Myocyte (in vitro differentiated cells): ENCODE data around the gene ERBB4. TPM values are rescaled to one million over a fixed set of nuclear protein-coding genes. Genes with fewer than 3 reads are reported as not detected.
"Not testable (repeated sequence)": the region's sequence is repeated elsewhere in the genome, so short reads cannot be mapped to it uniquely, and the experiment has no call there.

Experiments used
- DNase-seq: peaks from one replicate; pipeline ENCODE4 v3.0.0-alpha.2; 2012; ENCODE audit warnings: low read depth
- total RNA-seq: library from RNA; depleted of rRNA; stranded (reverse); fragments of >200 nt; gene quantifications from 2 replicates; pipeline ENCODE4 v1.2.3, GENCODE V29; 2014

The ERBB4 gene
- total RNA-seq, 1 donor from 2014 or later, result 0.16 TPM

DNA sequence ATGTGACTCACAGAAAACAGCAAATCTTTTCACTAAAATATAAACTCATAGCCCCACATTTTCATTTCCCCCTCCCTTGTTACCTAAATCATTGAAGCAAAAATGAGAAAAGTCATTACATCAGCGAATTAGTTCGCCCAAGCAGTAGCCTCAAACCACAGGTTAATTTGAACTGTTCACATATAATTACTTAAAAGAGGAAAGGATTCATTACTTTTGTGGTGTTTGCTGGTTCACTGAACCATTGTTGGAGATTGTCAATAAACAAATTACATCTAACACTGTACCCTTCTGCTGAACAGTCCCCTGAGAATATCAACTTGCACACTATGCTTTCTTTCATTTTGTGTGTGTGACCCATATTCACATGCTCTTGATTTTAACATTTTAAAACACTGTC lies 238.7 kb downstream of the ERBB4 start:
- no peak for DNase-seq

DNA sequence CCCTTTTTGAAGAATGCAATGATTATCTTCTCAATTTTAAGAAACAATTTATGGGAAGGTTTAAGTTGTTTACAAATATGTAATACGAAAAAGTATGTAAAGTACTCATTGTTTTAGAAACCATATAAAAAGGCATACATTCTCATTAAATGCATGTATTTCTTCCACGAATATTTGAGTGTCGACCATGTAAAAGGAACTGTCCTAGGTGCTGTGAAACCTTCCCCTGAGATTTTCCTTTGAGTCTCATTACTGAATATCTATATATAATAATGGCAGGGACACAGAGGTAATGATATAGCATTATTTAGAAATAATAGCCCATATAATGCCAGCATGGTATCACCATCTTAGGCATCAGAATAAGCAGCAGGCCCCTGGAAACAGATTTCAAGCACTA lies 239.3 kb downstream of the ERBB4 start:
- DNase-seq, result no peak

DNA sequence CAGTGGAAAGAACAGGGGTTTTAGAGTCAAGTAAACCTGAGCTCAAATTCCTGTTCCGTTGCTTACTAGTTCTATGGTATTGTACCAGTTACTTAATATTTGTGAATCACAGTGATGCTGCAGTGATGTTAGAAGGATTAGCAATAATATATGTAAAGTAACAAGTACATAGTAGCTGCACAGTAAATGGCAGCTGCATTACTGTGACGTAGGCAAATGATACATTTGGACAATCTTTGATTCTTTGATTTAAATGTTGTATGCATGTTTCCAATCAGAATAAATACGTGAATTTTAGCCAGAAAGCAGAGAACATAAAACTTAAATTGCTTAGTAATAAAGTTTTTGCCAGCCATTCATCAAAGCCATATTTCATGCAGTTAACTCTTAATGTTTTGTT lies 243.0 kb downstream of the ERBB4 start:
- no peak for DNase-seq

DNA sequence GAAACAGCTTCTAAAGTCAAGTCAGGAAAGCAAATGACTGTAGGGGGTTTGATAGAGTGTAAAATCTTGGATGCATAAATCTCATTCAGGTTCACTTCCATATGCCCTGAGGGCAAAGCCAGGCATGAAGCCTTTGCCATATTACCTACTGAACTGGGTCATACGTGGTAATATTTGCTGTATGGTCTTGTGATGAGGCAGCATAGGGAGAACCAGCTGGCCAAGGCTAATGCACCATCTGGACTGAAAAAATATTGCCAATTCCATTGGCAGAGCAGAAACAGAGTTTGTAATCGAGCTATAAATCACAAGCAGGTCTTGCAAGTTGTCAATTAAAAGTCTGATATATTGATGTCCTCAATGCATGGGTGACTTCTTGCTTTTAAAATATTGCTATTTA lies 243.8 kb downstream of the ERBB4 start:
- DNase-seq, result no peak

DNA sequence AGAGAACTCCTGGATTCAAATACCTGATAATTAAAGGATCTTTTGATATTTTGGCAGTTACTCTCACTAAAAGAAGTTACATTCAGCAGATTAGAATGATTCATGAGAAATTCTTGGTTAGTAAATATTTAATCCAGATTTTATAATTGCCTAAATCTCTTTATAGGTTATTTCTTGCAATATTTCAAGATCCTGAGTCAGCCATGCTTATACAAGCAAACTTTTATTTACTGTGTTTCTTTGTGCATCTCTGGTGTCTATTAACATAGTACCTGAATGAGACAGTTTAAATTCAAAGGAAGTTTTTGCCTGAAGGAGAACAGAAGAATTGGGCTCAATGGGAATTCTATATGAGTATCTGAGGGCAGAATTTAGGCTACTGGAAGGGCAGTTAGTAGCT lies 249.3 kb downstream of the ERBB4 start:
- DNase-seq, result no peak

DNA sequence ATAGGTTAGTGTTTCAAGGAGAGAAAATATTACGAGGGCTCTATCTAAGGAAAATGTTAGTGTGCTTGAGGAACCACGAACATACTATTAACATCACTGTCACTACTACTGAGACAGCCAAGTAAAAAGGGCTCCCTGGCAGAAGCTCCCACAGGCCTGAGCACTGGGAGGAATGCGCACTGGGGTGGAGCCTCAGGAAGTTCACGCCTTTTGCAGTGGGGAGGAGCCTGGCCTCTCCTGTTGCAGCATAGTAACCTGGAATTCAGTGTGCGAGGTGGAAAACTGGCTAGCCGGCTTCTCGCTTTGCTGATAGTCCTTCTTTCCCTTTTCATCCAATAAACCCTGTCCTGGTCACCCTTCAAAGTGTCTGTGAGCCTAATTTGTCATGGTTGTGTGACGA lies 250.3 kb downstream of the ERBB4 start:
- DNase-seq, result no peak

DNA sequence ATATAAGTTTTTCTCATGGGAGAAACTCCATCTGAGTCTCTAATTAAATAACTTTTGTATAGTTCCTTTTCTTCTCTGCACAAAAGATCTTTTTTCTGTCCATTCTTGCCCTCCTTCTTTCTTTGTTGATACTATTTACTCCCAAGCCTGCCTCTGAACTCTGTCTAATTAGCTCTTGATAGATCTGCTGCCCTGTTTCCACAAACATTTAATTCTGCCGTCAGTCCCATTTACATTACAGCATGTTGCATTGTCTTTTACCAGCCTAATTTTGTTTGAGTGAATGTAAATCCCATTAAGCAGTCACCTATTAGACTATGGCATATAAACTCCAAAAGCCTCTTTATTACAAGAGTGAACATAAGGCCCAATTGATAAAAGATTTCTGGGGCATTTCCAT lies 254.4 kb downstream of the ERBB4 start:
- no peak for DNase-seq

DNA sequence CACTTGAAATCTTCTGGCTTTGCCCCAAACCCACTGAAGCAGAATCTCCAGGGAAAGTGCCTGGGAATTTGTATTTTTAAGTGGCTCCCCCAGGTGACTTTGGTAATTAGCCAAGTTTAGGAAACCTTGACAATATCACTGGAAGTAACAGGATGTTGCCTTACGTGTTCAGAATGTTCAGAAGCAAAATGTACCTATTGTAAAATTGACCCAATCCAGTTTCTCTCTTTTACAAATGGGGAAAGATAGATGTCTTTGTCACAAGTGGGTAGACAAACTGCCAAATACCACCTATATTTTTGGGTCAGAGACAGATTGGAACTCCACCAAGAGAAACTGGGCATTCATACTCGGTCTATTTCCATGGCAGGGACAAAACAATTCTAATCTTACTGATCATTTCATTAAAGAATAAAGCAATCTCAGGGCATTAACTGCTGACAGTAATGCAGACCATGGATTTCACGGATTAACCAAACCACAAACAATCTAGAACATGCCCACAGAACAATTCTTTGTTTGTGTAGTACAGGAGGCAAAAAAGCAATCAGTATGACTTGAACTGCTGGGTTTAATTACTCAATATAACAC lies 255.8 kb downstream of the ERBB4 start:
- DNase-seq, result no peak

DNA sequence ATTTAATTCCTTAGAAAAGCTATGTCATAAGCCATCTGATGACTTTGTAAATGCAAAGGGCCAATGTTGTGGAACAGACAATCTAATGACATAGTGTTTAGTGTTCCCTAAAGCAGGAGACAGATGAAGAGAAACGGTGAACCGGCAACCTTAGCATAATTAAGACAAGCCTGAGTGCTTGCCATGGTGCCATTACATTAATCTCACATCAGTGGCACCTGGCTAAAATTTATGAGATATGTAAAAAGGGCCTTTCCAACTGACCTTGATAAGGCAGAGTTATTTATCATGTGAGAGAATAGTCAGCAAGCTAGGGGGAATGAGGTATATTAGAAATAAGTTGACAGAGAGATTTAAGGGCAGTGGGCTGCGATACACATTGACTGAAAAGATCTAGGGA lies 261.8 kb downstream of the ERBB4 start:
- no peak for DNase-seq

DNA sequence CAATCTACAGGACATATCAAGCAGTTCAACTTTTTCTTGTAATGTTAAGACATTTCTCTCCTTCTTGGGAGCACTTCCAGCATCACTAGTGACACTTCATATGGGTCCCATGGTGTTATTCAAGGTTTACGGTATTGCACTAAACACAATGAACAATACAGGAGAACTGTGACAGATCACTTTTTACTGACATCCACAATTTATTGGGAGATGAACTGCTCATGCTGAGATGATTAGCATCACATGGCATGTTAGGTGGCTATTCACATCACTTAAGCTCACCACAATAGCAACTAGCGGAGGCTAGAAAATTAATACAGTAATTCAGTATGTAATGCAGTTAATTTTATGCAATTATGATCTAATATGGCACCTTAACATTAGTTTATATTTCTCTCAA lies 264.4 kb downstream of the ERBB4 start:
- DNase-seq, result no peak

DNA sequence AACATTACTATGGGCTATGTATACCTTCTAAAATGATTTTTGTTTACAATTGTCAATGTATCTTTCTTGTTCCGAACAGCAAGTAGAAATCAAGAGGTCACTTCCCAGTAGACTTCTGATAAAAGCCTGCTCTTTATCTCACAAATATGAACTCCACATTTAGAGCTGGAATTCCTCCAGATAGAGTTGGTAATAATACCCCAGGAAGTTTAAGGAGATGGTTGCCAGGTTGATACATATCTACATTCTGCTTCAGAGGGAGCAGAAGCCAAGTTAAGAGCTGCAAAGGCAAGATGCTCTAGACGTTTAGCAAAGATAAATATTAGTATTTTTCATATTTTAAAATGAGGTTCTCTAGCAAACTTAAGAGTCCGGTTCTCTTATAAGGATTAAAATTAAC lies 267.0 kb downstream of the ERBB4 start:
- no peak for DNase-seq

DNA sequence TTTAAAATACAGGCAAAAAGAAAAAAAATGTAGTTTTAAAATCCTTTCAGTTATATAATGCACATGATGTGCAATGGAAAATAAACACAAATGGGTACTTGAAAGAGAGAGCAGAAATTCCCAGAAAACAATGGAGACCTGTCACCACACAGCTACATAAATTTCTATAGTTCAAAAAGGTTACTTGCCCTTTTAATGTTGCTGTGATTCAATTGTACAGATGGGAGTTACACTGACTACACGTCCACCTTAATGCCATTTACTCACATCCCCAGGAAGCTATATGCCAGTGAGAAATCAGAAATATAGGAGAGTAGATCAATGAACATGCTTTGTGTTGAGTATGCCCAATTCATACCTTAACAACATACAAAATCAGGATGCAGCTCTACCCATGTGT lies 269.6 kb downstream of the ERBB4 start:
- no peak for DNase-seq

DNA sequence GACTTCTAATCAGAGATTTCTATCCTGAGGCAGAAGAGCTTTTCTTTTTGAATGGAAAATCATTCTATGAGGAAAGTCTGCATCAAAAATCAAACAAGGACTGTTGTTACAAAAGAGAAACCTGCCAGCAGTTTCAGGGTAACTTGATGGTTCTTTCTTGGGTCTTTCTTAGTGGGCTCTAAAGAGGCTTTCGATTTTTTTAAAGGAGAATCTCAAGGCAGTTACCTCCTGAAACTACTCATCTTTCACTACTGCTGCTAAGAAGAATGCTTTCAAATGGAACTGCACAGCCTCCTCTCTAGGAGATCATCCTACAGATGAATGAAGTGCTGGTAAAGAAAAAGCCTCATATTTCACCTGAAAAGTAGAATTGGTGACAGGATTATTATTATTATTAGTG lies 272.3 kb downstream of the ERBB4 start:
- DNase-seq, result no peak

DNA sequence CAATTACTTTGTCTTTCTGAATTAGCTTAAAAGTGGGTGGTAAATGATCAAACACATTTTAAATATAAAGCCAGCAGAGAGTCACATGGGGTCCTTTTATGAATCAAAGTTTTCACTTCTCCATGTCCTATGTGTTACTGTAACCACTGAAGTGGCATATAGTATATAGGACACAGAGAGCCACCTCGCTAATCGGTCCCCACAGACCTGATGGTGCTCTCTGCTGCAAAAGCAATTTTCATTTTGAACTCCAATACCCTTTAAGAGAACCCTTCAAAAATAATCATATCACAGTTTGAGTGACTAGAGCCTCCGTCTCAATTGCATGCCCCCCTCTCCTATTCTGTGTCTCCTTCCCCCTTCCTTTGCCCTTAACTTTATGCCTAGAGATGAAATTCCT lies 272.8 kb downstream of the ERBB4 start:
- no peak for DNase-seq

DNA sequence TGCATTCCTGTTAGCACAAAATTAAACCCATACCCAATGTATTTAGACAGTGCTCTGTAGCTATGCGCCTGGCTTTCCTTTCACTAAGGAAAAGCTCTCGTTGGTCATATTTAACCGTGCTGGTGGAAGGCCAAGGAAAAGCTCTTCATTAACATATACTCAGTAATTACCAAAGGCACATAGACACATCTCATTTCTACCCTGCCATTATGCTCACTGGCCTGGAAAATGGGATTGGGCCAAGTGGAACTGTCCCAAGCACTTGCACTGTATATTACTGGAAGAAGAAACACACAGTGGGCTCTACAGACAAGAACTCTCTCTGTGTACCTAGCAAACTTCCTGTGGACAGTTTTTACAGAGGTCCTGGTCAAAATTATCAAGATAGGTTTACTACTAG lies 274.4 kb downstream of the ERBB4 start:
- DNase-seq, result no peak

DNA sequence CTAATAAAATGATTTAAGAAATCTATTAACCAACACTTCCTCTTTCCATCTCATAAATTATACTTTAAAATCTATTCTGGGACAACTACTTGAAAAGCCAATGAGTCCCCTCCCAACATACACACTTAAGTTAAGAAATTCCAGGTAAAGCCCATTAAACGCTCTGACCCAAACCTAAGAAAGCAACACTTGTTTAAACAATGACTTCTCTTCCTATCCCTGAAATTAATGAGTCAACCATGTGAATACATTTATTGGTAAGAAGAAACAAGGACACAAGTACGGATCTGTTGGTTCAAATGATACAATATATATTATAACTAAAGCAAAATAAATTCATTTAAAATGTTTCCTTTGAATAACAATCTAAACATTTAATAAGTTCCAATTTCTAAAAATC lies 279.4 kb downstream of the ERBB4 start:
- no peak for DNase-seq

DNA sequence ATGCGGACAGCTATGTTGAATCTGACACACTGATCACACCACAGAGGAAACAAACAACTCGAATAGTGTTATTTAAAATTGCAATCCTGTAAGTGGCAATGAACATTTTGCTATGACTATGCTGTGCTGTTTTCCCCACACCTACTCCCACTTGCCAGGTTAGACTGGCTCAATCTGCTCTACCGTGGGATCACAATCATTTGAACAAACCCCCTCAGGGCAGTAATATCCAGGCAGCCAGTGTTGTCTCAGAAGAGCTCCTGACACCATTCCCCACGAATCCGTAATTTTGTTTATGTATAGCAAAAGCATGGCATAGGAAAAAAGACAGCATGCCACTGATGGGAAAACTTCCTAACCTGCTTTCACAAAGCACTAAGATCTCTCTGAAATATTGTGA lies 284.3 kb downstream of the ERBB4 start:
- no peak for DNase-seq

DNA sequence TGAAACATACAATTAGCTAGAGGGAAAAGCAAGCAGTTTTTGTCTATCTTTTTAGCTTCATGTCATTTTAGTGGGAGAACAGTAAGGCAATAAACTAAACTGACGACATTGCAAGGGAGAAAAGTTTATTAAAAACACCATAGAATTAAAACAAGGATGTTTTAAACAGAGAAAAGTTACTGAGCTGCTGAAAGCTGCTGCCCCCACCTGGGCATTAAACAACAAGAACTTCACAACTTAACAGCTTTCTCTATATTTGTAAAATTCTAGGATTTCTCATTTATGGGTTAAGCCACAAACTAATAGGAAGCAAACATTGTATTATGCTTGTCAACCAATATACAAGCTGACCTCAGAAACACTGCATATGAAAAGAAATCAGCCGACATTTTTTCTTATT lies 289.2 kb downstream of the ERBB4 start:
- peak; percentile 29 for DNase-seq

DNA sequence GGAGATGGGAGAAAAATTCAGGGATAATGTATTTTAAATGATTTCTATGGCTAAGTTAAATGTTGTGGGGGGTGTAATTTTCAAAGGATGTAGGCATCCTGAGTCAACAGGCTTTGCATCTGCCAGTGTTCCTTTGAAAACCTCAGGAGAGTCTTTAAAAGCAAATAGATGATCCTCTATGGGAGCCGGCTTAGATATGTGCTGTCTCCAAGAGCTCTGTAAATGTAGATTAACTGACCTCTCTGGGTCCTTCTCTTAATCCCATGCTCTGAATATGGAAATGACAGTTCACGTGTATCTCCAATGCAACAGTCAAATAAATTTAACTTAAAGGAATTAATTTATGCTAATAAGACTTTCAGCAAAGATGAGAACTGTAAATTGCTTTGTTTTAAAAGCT lies 292.7 kb downstream of the ERBB4 start:
- no peak for DNase-seq

DNA sequence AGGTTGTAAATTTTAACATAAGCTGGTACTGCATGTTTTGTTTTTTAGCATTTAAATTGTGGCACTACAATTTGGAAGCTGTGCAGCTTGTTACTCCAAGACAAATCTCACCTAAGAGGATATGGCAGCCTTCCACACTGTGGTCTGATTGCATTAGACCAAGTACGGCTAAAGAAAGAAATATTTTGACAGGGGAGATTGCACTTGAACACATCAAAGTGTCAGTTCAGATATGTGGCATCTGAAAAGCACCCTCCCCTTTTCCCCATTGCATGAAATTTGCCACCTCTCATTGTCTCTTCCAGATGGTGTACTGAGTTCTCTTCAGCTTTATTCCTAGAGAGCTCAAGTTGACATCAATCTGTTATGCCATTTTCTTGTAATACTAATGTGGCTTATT lies 295.9 kb downstream of the ERBB4 start:
- no peak for DNase-seq

DNA sequence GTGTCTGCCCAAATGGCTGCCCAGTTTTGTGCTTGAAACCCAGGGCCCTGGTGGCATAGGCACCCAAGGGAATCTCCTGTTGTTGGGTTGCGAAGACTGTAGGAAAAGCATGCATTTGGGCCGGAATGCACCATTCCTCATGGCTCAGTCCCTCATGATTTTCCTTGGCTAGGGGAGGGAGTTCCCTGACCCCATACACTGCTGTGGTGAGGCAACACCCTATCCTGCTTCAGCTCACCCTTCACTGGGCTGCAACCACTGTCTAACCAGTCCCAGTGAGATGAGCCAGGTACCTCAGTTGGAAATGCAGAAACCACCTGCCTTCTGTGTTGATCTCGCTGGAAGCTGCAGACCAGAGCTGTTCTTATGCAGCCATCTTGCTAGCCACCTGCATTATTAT lies 300.4 kb downstream of the ERBB4 start:
- DNase-seq, result not testable (repeated sequence)

DNA sequence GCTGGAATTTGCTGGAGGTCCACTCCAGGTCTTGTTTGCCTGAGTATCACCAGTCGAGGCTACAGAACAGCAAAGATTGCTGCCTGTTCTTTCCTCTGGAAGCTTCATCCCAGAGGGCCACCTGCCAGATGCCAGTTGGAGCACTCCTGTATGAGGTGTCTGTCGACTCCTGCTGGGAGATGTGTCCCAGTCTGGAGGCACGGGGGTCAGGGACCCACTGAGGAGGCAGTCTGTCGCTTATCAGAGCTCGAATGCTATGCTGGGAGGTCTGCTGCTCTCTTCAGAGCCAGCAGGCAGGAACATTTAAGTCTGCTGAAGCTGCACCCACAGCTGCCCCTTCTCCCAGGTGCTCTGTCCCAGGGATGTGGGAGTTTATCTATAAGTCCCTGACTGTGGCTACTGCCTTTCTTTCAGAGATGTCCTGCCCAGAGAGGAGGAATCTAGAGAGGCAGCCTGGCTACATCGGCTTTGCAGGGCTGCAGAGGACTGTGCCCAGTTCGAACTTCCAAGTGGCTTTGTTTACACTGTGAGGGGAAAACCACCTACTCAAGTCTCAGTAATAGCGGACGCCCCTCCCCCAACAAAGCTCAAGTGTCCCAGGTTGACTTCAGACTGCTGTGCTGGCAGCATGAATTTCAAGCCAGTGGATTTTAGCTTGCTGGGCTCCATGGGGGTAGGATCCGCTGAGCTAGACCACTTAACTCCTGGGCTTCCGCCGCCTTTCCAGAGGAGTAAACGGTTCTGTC lies 301.1 kb downstream of the ERBB4 start:
- no peak for DNase-seq

DNA sequence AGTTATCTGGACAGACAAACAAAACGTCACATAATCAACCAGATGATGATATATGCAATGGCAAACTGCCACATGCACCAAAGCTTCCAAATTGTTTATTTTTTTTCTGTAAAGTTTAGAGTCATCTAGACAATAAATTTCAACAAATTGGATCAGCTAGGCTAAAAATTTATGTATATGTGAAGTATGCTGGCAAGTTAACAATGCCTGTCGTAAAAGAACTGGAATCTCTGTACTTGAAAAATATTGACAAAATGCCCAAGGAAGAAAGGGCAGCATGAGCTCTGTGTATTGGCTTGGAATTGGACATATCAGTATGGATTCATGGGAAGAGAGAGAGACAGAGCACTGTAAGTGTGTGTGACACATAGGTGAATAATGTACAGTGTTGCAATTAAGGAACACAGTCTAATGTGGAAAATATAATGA lies 309.8 kb downstream of the ERBB4 start:
- DNase-seq, result no peak
